Loucy (cell line): ENCODE results near the gene PHF19.

Experiments
- EZH2phosphoT487 ChIP-seq: fragments of 200-600 bp; IDR thresholded peaks from 2 replicates; pipeline ENCODE4 v1.6.1; 2018; ENCODE audit warnings: antibody characterized with exemption, mild to moderate bottlenecking, moderate library complexity, borderline replicate concordance
- TF ChIP-seq, protein P1 (sequence below): fragments of 200-600 bp; sonication (generic); conservative IDR thresholded peaks from 2 replicates; pipeline ENCODE4 v1.5.1; 2014; ENCODE audit warnings: mild to moderate bottlenecking, antibody characterized with exemption, low read length

DNA sequence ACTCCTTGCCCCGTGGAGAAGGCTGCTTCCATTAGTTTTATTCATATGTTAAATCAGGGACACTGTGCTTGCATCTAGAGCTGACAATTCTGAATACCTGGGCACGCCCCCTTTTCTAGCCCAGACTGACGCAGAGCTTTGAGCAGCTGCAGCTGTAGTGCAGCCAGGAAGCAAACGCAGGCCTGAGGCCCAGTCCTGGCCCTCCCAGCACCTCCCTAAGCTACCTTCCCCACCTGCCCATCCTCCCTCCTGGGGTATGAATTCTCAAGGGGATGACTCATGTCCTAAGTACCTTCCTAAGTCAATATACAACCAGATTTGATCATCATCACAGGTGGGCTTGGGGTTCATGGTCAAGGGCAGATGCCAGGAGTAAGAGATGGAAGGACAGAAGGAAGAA lies 3.5 kb downstream of the PHF19 start:
- TF ChIP-seq, protein P1, sequence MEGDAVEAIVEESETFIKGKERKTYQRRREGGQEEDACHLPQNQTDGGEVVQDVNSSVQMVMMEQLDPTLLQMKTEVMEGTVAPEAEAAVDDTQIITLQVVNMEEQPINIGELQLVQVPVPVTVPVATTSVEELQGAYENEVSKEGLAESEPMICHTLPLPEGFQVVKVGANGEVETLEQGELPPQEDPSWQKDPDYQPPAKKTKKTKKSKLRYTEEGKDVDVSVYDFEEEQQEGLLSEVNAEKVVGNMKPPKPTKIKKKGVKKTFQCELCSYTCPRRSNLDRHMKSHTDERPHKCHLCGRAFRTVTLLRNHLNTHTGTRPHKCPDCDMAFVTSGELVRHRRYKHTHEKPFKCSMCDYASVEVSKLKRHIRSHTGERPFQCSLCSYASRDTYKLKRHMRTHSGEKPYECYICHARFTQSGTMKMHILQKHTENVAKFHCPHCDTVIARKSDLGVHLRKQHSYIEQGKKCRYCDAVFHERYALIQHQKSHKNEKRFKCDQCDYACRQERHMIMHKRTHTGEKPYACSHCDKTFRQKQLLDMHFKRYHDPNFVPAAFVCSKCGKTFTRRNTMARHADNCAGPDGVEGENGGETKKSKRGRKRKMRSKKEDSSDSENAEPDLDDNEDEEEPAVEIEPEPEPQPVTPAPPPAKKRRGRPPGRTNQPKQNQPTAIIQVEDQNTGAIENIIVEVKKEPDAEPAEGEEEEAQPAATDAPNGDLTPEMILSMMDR, result no peak
- no peak for TF ChIP-seq EZH2phosphoT487
